ENCODE data around the gene YEATS2. TPM values are rescaled to one million over a fixed set of nuclear protein-coding genes. Genes with fewer than 3 reads are reported as not detected.

The YEATS2 gene
- total RNA-seq, 1 donor from 2014 or later, result 21.7 TPM

GRCh38 chr3:183810643-183811594 is 113.3 kb downstream of the YEATS2 start:
- no peak for DNase-seq (ENCODE audit: low read depth)

DNA sequence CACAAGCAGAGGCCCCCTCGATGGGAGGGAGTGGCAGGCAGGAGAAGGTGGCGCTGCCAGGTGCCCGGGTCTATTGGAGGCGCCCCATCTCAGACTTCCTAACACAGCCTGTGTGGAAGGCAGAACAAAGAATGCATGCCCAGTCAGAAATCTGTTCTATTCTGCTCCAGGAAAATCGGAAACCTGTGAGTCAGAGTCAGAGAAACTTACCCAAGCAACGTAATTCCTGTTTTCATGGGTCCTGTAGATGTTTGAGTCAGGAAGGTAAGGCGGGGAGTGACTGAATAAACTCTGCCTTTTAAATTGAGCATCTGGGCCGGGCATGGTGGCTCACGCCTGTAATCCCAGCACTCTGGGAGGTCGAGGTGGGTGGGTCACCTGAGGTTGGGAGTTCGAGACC is 114.0 kb downstream of the YEATS2 start:
- DNase-seq (ENCODE audit: low read depth), result no peak

DNA sequence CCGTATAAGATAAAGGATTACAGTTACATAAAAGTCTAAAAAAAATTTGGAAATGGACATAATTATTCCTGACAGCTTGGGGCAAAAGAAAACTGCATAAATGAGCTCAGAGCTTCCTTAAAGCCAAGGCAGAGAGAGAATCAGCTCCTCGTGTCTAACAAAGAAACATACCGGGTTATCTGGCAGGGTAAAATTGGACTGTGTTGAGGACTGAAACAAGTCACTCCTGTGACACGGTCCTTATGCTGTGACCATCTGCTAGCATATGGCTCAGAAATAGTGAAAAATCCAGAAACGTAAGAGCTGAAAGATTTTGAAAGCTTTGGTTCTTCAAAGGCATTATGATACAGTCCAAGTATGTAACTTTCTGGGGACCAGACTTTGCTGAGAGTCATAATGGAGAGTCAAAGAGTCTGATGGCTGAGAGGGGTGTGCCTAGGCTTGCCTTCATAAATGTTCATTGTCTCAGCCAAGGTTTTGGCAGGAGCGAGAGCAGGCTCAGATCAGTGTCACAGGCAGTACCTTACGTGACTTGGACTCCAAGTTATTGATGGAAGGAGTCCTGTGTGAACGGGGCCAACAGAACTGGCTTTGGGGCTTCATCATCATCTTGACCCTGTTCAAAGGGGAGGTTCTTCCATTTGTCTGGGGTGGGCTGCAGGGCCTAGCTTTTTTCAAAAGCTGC is 115.3 kb downstream of the YEATS2 start:
- no peak for DNase-seq (ENCODE audit: low read depth)

DNA sequence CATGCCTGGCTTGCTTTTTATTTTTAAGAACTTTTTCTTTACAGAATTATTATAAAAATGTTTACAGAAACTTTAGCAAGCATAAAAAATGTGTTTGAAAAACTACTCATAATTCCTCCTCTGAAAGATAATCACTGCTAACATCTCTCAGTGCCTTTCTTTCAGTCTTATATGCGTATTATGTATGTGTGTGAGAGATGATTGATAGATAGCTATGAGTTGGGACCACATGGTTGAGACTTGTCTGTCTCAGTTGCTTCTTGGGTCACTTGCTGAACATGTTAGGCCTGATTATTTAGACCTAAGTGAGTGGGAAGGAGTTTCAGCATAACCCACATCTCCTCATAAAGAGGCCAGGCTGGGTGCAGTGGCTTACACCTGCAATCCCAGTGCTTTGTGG is 116.6 kb downstream of the YEATS2 start:
- no peak for DNase-seq (ENCODE audit: low read depth)

DNA sequence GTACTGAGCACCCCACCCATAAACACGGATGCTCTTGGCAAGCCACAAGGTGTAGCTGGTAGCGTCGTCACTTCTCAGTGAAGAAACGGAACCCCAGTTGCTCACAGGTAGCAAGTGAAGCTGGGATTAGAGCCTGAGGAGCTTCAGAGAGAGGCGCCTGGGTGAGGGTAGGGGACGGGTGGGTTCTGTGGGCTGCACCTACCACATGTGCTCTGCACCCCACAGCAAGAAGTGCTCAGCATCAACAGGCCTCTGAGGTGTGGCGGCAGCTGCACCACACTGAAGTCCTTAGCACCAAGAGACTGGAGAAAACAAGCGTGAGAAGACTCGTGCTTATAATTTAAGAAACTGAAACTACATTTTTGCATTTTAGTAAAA is 118.0 kb downstream of the YEATS2 start:
- DNase-seq (ENCODE audit: low read depth), result no peak

DNA sequence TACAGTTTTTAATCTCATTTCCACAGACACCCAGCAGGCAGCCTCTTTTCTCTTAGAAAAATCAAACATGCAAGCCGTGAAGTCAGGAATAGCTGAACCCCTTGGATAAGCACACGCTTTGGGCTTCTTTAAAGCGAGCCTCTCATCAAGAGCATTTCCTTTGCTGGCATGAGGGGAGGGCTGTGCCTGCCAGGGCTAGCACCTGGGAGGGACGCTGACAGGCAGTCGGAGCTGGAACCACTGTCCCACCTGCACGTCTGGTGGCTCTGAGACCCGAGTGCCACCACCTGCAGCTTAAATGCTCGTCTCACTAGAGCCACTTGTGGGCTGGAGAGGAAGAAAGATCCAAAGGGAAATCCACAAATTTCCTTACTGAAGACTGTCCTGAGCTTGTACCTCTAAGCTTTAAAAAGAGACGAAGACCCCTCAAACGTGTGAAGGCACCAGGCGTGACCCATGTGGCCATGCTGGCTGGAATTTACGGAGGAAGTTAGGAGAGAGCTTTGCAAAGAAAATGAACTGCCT is 118.4 kb downstream of the YEATS2 start:
- no peak for DNase-seq (ENCODE audit: low read depth)

DNA sequence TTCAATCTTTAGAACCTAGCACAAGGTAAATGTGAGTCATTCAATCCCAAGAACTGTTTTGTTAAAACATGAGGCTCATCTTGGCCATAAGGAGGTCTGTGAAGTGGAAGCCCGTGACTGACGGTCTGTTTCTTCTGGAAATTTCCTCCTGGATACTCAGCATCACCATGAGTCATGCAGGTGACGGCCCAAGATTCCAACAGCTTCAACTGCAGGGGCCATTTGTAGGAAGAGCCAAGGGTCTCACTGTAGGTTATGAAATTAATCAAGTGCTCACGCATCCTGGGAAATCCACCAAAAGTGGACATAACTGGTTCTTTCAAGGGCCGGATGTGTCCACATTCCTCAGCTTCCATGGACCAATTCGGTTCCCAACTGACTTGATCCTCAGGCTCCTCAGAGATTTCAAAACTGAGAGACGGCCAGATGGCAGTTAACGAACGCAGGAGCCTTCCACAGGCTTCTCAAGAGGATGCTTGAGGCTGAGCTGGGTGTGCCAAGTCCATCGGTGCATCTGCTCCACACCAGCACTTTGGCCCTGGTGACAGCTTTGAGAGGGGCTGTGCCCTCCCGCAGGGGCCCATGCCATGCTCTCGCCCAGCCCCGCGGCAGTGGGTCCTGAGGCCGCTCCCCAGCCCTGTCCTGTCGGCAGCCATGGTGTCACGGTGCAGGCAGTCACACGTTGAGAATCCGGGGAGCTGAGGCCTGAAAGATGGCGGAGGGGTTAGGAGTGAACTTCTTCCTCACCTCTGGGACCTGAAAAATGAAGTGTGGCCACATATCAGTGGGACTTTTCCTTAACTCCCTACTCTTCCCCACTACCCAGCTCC is 119.3 kb downstream of the YEATS2 start:
- no peak for DNase-seq (ENCODE audit: low read depth)

GRCh38 chr3:183817639-183818038 is 120.0 kb downstream of the YEATS2 start:
- no peak for DNase-seq (ENCODE audit: low read depth)

GRCh38 chr3:183818041-183818620 is 120.5 kb downstream of the YEATS2 start:
- DNase-seq (ENCODE audit: low read depth), result peak; percentile 27

GRCh38 chr3:183818706-183819624 is 121.4 kb downstream of the YEATS2 start:
- no peak for DNase-seq (ENCODE audit: low read depth)

GRCh38 chr3:183819831-183820230 is 122.2 kb downstream of the YEATS2 start:
- DNase-seq (ENCODE audit: low read depth), result no peak

DNA sequence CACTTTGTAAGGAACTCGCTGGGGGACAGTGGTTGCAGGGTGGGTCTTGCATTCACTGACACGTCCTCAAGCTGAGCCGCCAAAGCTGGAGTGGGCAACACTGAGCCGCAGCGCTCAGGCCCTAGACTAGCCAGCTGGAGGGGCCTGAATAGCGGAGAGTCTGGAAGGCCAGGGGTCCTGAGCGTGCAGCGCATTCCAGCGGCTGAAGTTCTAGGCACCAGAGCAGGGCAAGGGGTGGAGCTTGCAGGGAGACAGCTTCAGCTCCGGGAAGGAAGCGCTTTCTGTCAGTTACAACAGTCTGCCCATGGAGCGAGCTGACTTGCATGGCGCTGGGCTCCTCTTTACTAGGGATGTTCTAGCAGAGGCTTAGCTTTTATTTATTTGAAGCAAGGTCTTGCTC is 125.0 kb downstream of the YEATS2 start:
- DNase-seq (ENCODE audit: low read depth), result no peak

GRCh38 chr3:183823963-183824362 is 126.4 kb downstream of the YEATS2 start:
- DNase-seq (ENCODE audit: low read depth), result no peak

DNA sequence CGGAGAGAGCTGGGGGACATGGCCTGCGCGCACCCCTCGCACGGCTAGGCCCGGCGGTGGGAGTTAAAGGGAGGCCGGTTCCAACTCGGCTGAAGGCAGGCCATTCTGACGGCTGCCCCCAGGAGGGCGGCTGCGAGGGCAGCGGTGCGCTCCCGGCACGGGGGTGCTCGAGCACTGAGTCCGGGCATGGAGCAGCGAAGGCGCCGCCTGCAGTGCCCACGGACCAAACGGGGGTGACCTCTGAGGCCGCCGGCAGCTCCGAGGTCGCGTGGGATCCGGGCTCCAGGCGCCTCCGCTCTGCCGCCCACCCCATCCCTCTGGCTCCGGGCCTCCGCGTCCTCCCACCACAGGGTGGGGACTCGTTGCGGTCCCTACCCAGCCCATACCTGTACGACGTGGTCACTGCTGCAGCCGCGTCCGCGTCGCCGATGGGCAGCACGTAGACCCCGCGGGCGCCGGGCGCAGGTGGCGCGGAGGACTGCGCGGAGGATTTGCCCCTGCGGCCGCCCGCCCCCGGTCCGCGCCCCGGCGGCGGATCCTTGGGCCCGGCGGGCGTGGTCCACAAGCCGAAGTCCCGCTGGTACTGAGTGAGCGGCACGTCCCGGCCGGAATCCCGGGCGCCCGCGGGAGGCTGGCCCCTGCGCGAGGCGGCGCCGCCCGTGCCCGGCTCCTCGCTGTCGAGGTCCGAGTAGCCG is 127.3 kb downstream of the YEATS2 start:
- DNase-seq (ENCODE audit: low read depth), result peak; percentile 22

GRCh38 chr3:183825456-183826161 is 128.0 kb downstream of the YEATS2 start, which contains the start of gene MAP6D1:
Gene MAP6D1 (minus strand): TSS chr3:183825577. CDS start chr3:183825547, 30 bp downstream.
- DNase-seq (ENCODE audit: low read depth), result peak; percentile 84

DNA sequence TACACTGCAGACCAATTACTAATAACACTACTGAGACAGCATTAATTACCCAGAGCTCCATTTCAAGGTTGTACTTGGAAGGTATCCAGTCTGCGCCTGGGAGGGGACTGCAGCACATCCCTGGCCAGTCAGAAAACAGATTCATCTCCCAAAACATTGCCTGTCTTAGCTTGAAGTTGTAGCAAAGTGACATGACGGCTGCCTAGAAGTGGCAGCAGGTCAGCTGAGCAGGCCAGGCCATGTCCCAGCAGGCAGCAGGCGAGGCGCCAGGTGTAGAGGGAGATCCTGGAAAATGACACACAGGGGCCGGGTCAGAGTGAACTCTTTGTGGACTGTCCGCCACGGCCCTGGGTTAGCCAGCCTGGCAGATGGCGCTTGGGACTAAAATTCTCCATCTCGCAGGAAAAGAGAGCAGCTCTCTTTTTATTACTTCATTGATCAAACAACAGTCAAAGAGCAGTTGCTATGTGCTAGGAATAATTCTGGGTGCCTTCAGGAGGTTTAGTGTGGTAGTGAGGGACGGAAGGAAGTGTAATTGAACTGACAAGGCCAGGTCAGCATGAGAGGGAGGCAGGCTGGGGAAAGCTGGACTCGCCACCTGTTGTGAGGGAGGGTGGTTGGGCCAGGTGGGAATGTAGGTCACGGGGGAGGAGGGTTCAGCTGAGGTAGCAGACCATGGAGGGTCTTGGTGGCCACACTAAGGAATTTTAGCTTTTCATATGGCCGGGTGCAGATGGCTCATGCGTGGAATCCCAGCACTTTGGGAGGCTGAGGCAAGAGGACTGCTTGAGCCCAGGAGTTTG is 129.1 kb downstream of the YEATS2 start:
- peak; percentile 33 for DNase-seq (ENCODE audit: low read depth)

- no peak for DNase-seq (ENCODE audit: low read depth)
Observed at GRCh38 chr3:183827809-183828537, 130.4 kb downstream of the YEATS2 start.
